Fibroblast of the conjunctiva (primary cell): ENCODE measurements around the gene ZNF180.
A peak's percentile ranks its signal among the peaks of the same experiment; 100 is the strongest.
"Not testable (repeated sequence)": the region's sequence is repeated elsewhere in the genome, so short reads cannot be mapped to it uniquely, and the experiment has no call there.

Experiments used
- DNase-seq: peaks from one replicate; pipeline ENCODE4 v3.0.0-alpha.2; 2010; ENCODE audit warnings: low read depth

The ZNF180 gene

GRCh38 chr19:44499962-44500949 is at the start of gene ZNF180:
TSS of gene ZNF180 (minus strand) at chr19:44500522. CDS start at chr19:44497334, 3,188 bp downstream.
- peak; percentile 83 for DNase-seq

GRCh38 chr19:44549507-44549906 is 49.2 kb upstream of the ZNF180 start:
- no peak for DNase-seq

- no peak for DNase-seq
Observed at GRCh38 chr19:44548736-44549135, 48.4 kb upstream of the ZNF180 start.

GRCh38 chr19:44544031-44544430 is 43.7 kb upstream of the ZNF180 start:
- DNase-seq, result no peak

- DNase-seq, result no peak
Observed at GRCh38 chr19:44542671-44543070, 42.3 kb upstream of the ZNF180 start.

DNA sequence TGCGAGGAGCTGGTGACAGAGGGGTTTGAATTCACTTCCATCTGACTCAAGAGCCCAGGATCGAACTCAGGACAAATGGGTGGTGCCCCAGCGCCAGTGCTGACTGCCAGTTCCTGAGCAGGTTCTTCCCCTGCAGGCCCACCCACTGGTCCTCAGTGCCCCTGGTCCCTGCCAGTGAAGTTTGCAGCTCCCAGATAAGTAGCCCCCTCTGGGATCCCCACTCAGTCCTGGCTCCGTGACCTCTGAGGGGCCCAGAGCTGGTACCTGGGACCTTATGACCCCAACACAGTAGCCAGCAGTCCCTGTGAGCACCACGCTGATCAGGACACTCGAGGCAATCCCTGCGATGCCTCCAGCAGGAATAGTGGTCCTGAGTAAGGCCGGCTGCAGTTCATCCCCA is 40.4 kb upstream of the ZNF180 start:
- DNase-seq, result no peak

- no peak for DNase-seq
Observed at GRCh38 chr19:44539991-44540390, 39.7 kb upstream of the ZNF180 start.

DNA sequence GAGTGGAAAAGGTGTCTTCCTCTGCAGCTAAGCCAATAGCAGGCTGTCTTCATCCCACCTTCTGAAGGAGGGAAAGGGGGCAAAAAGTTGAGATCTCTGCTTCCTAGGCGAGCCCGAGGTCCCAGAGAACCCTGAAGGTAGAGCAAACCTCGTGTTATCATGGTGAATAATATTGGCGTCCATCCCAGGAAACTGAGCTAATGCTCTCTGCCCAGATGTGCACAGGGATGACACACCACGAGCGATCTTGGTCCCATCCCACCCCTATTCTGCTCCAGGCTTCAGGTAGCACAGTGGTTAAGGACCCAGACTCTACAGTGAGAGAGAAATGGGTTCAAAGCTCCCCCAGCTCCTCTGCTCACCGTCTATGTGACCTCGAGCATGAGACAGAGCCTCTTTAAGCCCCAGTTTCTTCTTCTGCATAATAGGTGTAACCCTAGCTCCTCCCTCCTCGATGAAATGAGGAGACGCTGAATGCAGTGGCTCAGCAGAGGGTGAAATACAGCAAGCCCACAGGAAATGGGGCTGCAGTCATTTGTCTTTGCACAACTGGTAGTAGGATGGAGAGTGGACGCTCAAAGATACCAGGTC is 39.0 kb upstream of the ZNF180 start:
- DNase-seq, result no peak

DNA sequence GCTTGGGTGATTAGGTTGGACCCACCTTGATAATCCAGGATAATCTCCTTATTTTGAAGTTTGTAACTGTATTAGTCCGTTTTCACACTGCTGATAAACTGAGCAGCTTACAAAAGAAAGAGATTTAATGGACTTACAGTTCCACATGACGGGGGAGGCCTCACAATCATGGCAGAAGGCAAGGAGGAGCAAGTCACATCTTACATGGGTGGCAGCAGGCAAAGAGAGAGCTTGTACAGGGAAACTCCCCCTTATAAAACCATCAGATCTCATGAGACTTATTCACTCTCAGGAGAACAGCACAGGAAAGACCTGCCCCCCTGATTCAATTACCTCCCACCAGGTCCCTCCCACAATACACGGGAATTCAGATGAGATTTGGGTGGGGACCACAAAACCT is 35.0 kb upstream of the ZNF180 start:
- DNase-seq, result not testable (repeated sequence)

DNA sequence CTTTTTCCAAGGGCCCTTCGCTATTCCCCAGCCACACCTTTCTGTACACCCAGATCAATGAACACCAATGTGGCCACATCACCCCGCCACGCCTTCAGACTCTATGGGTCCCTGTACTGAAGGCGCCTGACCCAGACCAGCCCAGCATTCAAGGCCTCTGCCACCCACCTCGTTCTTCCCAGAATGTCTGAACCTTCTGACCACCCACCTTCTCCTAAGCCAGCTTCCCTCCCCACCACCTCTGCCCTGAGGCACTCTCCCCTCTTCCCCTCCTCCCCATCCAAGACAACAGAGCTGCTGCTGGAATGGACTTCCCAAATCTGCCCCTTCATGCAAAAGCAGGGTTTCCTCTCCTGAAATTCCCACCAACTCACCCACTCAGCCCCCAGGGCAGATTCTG is 32.5 kb upstream of the ZNF180 start:
- no peak for DNase-seq

DNA sequence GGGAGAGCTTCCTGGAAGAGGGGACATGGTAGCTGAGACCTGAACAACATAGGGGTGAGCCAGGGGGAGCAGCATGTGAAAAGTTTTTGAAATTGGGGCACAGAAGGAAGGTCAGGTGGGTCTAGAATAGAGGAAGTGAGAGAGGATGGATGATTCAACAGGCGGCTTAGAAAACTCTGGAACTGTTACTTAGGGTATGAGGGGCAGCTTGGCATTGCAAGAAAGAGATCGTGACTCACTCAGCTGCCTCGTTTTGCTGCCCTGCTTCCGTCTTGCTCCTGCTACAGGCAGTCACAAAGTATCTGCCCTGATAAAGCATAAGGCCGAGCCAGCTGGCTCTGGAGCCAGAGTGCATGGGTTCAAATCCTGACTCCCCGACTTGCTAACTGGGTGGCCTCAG is 30.5 kb upstream of the ZNF180 start:
- no peak for DNase-seq

- DNase-seq, result no peak
Observed at GRCh38 chr19:44529536-44529935, 29.2 kb upstream of the ZNF180 start, which contains the start of gene CEACAM20. TSS of gene CEACAM20 (minus strand) at chr19:44529675. CDS start at chr19:44529509, 166 bp downstream.

GRCh38 chr19:44527554-44527953 is 27.2 kb upstream of the ZNF180 start:
- DNase-seq, result no peak

GRCh38 chr19:44525721-44526430 is 25.6 kb upstream of the ZNF180 start:
- DNase-seq, result no peak

DNA sequence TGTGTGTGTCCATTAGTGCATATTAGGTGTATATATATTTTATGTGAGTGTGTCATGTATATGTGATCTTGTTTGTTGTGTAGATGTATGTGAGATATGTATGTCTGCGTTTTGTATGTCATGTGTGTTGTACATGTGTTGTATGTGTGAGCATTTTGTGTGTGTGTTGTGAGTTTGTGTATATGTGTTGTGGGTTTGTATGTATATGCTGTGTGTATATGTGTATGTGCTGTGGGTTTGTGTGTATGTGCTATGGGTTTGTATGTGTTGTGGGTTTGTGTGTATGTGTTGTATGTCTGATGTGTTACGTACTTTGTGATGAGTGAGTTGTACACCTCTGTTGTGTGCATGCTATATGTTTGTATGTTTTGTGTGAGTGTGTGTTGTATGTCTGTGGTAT is 21.0 kb upstream of the ZNF180 start:
- no peak for DNase-seq

GRCh38 chr19:44517146-44517545 is 16.8 kb upstream of the ZNF180 start:
- no peak for DNase-seq

DNA sequence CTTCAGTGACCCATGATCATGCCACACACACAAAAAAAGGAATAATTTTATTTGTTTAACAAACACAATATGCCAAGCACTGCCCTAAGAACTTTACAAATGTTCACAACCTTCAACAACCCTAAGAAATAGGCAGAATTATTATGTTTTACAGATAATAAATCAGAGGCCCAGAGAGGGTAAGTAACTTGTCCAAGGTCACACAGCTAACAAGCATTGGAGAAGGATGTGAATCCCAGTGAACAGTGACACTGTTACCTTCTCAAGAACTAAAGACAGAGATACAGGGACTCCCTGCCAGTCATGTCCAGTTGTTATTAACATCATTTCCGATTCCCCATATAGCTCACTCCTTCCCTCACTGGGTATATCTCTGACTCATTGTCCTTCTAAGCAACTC is 15.6 kb upstream of the ZNF180 start:
- DNase-seq, result no peak

GRCh38 chr19:44515031-44515430 is 14.7 kb upstream of the ZNF180 start:
- no peak for DNase-seq

DNA sequence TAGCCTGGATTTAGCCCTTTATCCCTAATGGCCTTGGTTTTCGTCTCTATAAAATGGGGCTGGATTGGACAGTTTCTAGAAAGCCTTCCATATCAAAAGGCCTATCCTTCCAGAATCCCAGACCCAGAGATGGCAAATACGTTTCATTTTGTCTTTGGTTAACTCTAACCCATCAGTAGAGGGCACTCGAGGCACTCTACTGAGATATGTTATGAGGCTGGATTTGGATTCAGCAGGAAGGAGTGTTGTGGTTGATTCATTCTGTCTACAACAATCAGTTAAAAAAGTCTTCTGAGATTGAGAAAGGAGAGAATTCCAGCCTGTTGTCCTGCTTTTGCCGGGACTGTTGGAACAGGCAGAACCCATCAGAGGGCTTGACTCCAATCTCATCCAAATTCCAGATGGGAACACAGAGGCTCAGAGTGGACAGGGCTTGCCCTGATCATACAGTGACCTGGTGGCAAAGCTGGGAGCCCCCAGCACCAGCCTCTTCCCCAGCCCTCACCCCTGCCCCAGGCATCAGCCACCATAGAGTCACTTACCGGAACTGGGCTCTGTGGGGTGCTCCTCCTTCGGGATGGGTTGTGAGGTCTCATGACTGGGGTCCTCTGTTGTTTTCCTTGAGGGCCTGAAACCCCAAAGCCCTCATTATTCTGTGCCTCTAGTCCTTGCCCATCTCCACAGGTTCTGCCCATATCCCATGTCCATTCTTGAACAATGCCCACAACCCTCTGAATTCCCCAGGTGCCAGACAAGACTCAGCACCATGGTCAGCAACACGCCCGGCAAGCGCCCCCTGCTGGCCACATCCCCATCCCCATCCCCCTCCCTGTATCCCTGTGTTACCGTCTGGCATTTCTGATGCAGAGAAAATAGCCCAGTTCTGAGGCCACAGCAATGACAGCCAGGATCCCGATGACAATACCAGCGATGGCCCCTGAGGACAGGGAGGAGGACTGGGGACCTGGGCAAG is 12.3 kb upstream of the ZNF180 start:
- no peak for DNase-seq

GRCh38 chr19:44509478-44509877 is 9.2 kb upstream of the ZNF180 start:
- DNase-seq, result no peak

DNA sequence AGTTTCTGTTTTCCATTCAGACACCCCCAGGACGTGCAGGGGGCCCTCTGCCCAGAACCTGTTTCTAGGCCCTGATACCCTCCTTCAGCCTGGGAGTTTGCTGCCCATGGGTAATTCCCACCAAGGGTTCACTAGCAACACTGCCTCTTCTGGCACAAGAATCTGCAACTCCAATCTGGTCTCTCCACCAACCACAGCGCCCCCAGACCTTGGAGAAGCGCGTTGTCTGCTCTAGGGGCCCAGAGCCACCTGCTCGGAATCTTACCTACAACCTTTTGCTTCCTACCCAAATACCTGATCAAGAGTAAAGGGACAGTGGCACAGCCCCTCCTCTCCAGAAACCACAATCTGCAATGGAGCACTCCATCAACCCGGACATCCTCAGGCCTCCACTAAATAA is 763 bp downstream of the ZNF180 start:
- DNase-seq, result no peak
